Measurements from ENCODE around the gene PIK3AP1. TPM values are rescaled to one million over a fixed set of nuclear protein-coding genes. Genes with fewer than 3 reads are reported as not detected.
"Not testable (repeated sequence)": the region's sequence is repeated elsewhere in the genome, so short reads cannot be mapped to it uniquely, and the experiment has no call there.

Gene PIK3AP1
- total RNA-seq, 1 donor from 2014 or later: 7.6 TPM

DNA sequence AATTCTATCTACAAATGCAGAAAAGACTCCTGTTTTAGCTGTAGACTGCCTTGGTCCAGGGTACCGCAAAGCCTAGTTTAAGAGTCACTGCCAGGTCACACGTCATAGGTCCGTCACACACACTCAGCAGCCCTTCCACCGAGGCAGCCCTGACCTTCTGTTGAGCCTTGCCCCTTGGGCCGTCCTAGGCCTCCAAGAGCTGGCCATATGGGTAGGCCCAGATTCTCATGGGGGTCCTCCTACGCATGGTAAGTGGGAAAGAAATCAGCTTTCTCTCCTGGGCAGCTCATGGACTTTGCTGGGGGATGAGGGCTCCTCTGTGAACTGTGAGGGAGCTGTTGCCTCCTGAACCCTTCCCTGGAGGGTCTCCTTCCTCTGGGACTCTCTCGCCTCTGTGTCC lies 19.8 kb upstream of the PIK3AP1 start:
- no peak for DNase-seq (ENCODE audit: missing footprints)
- ATAC-seq: no peak
- intact Hi-C loops (cut with DNase I): loop anchor here (5.0 kb wide), 1 partner anchor 363 kb away; no protein-coding TSS in a partner anchor

DNA sequence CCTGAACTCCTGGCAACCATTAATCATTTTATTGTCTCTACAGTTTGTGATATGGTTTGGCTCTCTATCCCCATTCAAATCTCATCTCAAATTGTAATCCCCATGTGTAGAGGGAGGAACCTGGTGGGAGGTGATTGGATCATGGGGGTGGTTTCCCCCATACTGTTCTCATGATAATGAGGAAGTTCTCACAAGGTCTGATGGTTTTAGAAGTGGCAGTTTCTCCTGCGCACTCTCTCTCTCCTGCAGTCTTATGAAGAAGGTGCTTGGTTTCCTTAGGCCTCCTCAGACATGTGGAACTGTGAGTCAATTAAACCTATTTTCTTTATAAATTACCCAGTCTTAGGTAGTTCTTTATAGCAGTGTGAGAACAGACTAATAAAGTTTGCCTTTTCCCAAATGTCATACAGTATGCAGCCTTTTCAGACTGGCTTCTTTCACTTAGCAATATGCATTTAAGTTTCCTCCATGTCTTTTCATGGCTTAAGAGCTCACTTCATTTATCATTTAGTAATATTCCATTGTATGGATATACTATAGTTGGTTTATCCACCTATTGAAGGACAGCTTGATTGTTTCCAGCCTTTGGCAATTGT lies 17.1 kb upstream of the PIK3AP1 start:
- ATAC-seq; intact Hi-C loops (cut with DNase I); DNase-seq (ENCODE audit: missing footprints): not testable (repeated sequence)

DNA sequence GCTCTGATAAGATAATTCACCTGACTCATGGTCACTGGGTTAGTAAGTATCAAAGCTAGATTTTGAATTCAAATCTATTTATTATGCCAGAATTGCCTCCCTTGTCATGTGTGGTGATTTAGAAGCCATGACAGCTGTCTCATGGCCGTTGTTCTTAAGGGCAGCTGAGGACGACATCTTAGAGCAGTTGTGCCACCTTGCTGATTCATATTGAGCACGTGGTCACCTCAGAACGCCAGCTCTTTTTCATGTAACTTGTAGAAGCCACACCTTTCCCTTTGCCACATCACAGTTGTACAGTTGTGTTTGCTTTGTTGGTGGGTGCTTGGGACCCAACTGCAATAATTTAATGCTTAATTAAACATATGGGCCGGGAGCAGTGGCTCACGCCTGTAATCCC lies 4.3 kb upstream of the PIK3AP1 start:
- intact Hi-C loops (cut with DNase I): loop anchor here (10.0 kb wide), 1 partner anchor 330 kb away; no protein-coding TSS in a partner anchor
- ATAC-seq (no peak), DNase-seq (ENCODE audit: missing footprints) (no peak)

DNA sequence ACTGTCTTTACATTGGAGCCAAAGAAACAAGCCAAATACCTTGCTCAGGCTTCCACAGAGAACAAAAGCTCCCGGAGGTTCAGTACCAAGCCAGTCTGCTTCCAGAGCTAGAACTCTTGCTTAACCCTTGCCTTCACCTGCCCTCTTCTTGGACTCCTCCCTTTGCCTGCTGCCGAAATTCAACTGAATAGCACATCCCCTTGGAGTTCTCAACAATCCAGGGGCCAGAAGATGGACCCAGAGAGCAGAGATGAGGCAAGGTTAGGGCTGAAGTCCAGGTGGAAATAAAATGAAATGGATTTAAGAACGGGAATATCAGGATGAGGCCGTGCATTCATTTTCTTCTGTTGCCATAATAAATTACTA lies 876 bp upstream of the PIK3AP1 start:
- DNase-seq (ENCODE audit: missing footprints) (no peak), ATAC-seq (no peak)

DNA sequence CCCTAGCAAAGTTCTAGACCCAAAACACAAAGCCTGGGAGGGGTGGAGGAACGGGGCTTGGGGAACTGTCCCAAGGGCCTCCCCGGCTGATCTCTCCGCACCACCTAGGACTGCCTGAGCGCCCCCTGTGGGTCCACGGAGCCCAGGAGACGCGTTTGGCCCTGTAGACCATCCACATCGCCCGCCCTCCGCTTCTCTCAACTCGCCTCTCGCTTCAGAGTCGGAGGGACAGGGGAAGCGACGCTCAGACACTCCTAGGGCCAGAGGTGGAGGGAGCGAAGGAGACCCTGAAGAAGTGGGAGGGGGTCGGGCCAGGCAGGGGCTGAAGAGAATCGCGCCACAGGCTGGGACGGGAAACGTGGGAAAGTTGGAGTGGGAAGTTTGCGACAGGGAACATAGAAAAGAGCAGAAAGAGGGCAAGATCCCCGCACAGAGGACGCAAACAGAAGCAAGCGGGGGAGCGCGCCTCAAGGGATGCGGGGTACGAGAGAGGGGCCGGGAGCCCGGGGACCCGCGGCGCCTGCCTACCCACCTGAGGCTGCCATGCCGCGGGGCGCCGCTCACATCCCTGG lies 378 bp downstream of the PIK3AP1 start:
- intact Hi-C loops (cut with DNase I): loop anchor here (2.0 to 10.0 kb wide), 2 partner anchors 59 to 325 kb away; no protein-coding TSS in a partner anchor
- peak; percentile 88 for DNase-seq (ENCODE audit: missing footprints)
- ATAC-seq: peak; percentile 68

More for the DNA sequence above, 876 bp upstream of the PIK3AP1 start:
- intact Hi-C loops (cut with DNase I): loop anchor here (2.0 to 10.0 kb wide), 2 partner anchors 60 to 326 kb away; no protein-coding TSS in a partner anchor

DNA sequence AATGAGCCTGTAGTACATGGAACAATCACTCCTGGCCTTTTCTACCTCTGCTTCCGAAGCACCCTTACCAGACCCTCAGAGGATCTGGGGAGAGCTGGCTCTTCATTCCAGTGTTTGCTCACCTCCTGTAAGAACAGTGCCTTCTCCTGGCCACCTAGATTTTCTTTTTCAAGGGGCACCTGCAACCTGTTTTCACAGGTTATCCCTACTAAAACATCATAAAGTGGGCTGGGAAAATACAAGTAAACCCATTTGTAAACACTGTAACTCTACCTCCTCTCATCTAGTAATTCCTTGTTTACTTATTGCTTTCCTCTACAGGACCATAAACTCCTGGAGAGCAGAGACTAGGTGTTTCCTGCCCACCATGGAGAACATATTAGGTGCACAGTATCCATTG lies 1.1 kb downstream of the PIK3AP1 start:
- ATAC-seq (no peak), DNase-seq (ENCODE audit: missing footprints) (no peak)
- intact Hi-C loops (cut with DNase I): no loop called here

DNA sequence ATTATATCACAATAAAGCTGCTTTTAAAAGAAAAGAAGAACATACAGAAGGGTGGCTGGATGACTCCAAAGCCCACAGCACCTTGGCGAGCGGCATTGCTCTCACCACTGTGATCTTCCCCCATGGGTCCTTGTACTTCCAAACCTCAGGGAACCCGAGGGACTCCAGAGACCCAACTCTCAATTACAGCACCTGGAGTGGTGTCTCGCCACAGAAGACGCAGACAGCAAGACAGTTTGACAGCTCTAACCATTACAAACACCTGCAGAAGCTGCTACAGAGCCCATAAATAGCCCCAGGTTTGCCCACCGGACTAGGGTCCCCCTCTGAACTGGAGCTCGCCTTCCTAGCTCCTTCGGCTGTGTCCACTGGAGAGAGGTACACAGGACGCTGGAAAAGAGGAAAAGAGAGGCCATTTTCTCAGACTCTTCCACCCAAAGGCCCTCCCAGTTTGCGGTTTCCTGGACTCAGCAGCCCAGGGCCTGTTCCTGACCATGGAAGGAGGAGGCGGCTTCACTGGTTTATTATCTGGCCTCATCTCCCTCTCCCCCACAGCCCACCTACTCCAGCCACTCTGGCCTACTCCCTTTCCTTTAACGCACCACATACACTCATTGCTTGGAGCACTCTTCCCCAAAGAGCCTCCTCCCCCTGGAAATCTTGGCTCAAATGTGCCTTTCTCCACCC lies 1.9 kb downstream of the PIK3AP1 start:
- intact Hi-C loops (cut with DNase I): no loop called here
- DNase-seq (ENCODE audit: missing footprints): no peak
- no peak for ATAC-seq

DNA sequence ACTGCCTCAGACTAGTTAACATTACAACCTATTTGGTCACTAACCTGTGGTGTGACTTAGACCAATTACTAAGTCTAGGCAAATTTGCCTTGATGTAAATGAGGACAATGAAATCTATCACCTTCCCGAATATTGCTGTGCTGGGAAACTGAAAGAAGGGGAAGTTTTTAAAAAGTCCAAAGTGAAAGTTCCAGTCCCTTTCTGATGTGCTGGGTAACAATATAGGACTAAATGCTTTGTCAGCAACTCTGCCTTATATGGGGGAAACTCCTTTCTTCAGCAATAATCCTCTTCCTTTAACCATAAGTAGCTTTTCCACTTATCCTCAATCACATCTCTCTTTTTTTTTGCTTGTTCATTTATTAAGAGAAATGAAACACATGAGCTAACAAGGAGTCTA lies 3.9 kb downstream of the PIK3AP1 start:
- DNase-seq (ENCODE audit: missing footprints) (no peak), ATAC-seq (no peak)
- intact Hi-C loops (cut with DNase I): no loop called here

DNA sequence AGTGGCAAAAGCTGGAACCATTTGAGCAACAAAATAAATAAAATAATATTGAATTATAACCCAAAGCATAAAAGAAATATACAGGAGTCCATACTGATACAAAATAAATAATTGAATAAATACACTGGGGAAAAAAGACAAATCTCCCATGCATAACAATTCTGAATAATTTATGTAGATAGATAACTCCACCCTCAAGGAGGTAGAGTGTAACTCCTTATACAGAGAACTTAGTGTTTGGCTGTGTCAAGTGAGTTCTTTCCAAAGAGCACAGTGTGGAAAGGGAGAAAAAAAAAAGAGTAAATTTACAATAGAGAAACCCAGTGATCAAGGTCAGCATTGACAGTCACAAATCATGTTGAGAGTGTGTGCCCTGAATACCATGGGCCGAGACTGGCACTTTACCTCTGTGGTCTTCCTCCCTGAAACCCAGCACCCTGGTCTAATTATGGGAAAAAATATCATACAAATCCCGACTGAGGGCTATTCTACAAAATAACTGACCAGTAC lies 5.5 kb downstream of the PIK3AP1 start:
- ATAC-seq (no peak), DNase-seq (ENCODE audit: missing footprints) (no peak)
- intact Hi-C loops (cut with DNase I): no loop called here

DNA sequence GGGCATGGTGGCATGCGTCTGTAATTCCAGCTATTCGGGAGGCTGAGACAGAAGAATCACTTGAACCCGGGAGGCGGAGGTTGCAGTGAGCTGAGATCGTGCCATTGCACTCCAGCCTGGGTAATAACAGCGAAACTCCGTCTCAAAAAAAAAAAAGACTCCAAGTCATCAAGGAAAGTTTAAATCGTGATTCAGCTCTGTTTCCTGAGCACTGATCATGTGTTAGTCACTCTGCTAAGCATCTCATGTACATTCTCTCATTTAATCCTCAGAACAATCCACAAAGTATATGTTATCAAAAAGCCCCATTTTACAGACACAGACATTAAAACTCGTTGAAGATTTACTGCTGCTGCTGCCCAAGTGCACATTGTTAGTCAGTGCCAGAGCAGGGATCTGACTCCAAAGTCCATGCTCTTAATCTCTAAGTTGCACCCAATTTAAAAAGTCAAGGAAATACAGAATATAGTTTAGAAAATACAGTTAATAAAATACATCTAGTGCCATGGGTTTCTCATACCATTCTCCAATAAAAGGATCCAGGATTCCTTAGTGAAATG lies 6.2 kb downstream of the PIK3AP1 start:
- DNase-seq (ENCODE audit: missing footprints) (no peak), ATAC-seq (no peak)
- intact Hi-C loops (cut with DNase I): no loop called here

DNA sequence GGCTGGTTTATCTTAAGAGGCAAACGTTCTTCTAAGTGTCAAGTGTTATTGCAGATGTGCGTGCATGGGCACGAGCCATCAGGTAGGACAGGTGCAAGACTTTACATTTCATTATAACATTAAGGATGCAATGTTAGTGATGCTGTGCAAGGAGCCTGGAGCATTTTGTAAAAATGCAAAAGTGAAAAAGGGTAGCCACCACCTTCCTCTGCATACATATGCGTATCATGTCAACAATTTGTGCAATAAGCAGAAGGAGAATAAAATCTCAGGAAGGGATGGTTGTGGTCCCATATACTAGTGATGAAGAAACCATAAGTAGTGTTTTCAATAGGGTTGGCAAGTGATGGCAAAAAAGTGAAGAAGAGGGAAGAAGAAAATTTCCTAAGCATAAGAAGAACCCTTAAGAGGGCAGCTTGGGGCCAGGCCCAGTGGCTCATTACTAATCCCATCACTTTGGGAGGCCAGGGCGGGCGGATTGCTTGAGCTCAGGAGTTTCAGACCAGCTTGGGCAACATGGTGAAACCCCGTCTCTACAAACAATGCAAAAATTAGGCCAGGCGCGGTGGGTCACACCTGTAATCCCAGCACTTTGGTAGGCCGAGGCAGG lies 7.5 kb downstream of the PIK3AP1 start:
- ATAC-seq (no peak), DNase-seq (ENCODE audit: missing footprints) (no peak)
- intact Hi-C loops (cut with DNase I): no loop called here

DNA sequence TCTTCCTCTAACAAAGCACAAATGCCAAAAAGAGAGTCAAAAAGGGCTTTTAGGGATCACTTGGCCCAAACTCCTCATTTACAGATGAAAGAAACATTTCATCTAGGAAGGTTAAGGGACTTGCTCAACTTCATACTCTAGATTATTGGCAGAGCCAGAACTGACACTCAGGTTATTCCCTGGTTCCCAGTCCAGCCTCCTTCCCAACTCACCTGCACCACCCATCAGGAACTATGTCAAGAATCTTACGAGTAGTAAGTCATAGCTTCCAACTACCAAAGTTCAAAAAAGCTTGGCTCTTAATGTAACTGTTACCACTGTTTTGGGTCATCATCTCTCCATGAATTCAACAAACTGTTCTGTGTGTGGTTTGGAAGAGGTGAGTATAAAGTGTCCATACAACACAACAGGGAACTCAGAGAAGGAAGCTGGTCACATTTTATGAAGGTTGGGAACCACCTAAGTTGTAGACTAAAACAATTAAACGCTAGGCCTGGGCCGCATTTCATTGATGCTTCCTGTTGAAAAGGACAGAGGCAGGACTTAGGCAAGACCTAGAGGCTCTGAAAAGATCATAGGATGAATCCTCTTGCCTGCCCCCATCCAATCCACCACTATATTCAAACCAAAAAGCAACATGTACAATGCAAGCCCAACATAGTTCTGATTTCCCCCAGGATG lies 9.1 kb downstream of the PIK3AP1 start:
- intact Hi-C loops (cut with DNase I): no loop called here
- ATAC-seq (no peak), DNase-seq (ENCODE audit: missing footprints) (no peak)

DNA sequence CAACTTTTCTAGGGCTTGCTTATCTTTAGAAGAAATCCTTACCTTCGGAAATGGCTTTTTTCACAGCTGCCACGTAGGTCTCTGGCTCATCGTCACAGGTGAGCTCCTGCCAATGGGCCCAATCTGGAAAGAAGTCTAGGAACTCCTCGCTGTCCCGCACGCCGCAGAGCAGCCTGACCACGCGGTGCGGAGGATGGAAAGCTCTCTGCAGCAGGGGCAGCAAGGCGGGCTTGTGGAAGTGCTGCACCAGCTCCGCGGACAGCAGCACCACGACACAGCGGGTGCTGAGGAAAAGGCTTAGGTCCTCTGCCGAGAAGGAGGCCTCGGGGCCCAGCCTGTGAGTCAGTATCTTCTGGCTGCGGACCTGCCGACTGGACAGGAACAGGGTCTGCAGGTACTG lies 10.8 kb downstream of the PIK3AP1 start:
- ATAC-seq (no peak), DNase-seq (ENCODE audit: missing footprints) (no peak)
- intact Hi-C loops (cut with DNase I): no loop called here

DNA sequence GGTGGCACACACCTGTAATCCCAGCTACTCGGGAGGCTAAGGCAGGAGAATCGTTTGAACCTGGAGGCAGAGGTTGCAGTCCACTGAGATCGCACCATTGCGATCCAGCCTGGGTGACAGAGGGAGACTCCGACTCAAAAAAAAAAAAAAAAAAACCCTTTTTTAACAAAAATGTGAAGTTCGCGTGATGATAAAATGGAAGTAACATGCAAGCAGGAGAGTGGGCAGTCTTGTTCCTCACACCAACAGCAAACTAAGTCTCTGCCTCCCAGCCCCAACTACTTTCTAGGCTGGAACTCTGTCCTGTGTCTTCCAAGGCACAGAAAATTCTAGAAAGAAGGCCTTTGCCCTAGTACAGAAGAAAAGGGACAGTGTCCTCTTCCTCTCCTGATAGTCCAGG lies 11.3 kb downstream of the PIK3AP1 start:
- ATAC-seq: no peak
- intact Hi-C loops (cut with DNase I): no loop called here

DNA sequence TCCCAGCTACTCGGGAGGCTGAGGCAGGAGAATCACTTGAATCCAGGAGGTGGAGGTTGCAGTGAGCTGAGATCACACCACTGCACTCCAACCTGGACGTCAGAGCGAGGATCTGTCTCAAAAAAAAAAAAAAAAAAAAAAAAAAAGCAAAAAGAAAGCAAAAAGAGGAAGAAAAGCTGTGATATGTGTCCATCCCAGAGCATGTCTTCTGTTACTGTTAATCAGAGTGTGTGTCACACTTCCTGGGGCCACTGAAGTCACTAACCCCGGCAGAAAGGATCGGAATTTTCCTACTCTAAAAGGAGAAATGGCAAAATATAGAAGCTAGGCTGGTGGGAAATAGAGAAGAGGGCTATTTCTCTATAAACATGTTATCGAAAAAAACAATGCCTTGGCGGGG lies 11.9 kb downstream of the PIK3AP1 start:
- peak; percentile 59 for ATAC-seq
- DNase-seq (ENCODE audit: missing footprints): no peak
- intact Hi-C loops (cut with DNase I): no loop called here

More for the DNA sequence above, 11.3 kb downstream of the PIK3AP1 start:
- no peak for DNase-seq (ENCODE audit: missing footprints)

DNA sequence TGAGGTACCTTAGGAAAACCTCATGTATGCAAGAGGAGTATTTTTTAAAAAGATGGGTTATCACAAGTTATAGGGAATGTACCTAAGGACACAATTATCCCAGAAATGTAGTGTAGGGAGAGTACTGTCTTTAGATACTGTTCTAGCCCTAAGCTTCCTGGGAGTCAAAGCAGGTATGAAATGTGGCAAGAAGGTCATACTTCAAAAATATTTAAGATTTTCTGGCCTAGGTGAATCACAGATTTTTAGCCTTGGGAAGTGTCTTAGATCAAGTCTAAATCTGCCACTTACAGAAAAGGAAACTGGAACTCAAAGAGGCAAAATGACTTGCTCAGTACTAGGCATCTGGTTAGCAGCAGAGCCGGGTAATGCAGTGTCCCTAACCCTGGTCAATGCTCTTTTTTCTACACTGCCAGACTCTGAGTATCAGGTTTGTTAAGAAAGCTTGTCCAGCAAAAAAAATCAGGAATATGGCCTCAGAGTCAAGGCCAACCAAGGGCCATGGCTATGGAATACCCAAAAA lies 13.9 kb downstream of the PIK3AP1 start:
- no peak for DNase-seq (ENCODE audit: missing footprints)
- no peak for ATAC-seq
- intact Hi-C loops (cut with DNase I): no loop called here

DNA sequence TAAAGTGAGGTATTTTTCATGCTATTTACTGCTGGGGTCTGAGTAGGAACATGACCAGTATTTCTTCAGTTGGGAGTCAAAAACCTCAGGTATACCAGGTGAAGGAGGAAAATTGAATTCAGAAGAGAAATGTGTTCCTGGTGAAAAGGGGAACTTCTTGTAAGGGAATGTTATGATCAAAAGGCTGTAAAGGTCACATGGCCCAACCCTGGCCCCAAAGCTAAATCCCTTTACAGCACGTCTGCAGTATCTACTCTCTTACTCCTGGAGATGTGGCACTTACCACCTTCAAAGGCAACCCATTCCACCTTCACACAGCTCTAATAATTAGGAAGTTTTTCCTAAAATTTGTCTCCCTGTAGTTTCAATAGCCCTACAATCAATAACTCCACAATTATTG lies 15.2 kb downstream of the PIK3AP1 start:
- ATAC-seq (no peak), DNase-seq (ENCODE audit: missing footprints) (no peak)
- intact Hi-C loops (cut with DNase I): no loop called here

DNA sequence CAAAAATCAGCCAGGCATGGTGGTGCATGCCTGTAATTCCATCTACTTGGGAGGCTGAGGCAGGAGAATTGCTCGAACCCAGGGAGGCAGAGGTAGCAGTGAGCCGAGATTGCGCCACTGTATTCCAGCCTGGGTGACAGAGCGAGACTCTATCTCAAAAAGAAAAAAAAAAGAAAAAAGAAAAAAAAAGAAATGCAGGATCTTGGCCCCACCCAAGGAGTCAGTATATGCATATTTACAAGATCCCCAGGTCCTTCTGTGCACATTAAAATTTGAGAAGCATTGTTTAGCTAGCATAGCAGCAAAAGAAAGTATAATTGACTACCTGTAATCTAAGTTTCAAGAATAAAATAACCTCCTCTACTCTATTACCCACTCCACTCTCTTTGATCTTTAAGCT lies 15.8 kb downstream of the PIK3AP1 start:
- DNase-seq (ENCODE audit: missing footprints) (no peak), ATAC-seq (no peak)
- intact Hi-C loops (cut with DNase I): no loop called here

DNA sequence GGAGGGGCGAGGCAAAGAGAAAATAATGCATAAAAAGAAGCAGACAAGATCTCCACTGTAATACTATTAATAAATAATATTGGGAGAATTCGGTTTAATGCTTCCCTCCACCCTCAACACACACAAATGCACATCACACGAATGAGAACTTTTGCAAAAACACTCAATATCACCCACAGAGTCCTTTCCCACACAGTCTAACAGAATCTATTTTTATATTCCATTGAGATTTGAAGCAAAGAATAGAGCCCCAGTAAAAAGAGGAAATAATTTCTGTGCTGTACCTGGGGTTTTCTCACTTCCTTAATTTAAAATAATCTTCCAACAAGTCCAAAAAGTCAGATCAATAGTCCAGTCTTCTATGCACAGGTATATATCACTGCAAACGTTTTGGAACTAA lies 17.0 kb downstream of the PIK3AP1 start:
- ATAC-seq (no peak), DNase-seq (ENCODE audit: missing footprints) (no peak)
- intact Hi-C loops (cut with DNase I): no loop called here

Measured in Right ventricle myocardium inferior (tissue), 1 donor.